Fibroblast of skin of back (primary cell): ENCODE measurements around the gene CCL20. TPM values are rescaled to one million over a fixed set of nuclear protein-coding genes. Genes with fewer than 3 reads are reported as not detected.
A peak's percentile ranks its signal among the peaks of the same experiment; 100 is the strongest.
"Not testable (repeated sequence)": the region's sequence is repeated elsewhere in the genome, so short reads cannot be mapped to it uniquely, and the experiment has no call there.

ENCODE experiments used
- DNase-seq: peaks from one replicate; pipeline ENCODE4 v3.0.0-alpha.2; 2013
- polyA plus RNA-seq, 2 experiments: library from polyadenylated mRNA; unstranded; fragments of 120-200 nt; gene quantifications; one replicate each; pipeline ENCODE4 v1.2.1, GENCODE V29; 2013; ENCODE audit not compliant: insufficient read length in 2 of 2

CCL20 gene
- polyA plus RNA-seq (2013, experiment 1 of 2; ENCODE audit: insufficient read length): not detected
- polyA plus RNA-seq (2013, experiment 2 of 2; ENCODE audit: insufficient read length): not detected

DNA sequence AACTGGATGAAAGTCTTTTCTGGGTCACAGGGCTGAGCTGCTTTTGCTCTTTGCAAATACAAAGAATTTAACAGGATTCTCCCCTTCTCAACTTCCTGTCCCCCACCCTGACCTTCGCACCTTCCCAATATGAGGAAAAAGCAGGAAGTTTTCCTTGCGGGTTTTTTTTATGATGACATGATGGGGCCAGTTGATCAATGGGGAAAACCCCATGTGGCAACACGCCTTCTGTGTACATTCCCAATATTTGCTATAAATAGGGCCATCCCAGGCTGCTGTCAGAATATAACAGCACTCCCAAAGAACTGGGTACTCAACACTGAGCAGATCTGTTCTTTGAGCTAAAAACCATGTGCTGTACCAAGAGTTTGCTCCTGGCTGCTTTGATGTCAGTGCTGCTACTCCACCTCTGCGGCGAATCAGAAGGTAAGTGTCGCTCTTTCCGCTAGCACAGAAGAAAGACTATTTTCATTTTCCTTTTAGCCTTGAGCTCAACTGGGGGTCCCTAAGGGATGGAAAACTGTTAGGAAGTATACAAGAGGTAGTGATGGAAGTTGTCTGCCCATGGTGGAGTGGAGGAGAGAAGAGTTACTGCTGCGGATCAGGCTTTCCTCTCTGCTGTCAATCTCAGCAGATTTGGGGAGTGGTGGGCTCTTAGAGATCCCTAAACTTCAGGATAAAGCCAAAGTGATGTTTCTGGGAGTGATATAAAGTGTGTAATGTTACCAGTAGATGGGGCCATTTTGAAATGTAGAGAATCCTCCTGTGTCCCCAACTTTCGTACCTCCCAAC lies at the start of gene CCL20:
CCL20 (plus strand) TSS at position 281 of the 792 bp plus-strand sequence; CDS start at position 351, 70 bp downstream.
- no peak for DNase-seq

GRCh38 chr2:227765788-227766372 lies 47.8 kb upstream of the CCL20 start:
- no peak for DNase-seq

- peak; percentile 68 for DNase-seq
Measured at GRCh38 chr2:227766373-227766883, 47.2 kb upstream of the CCL20 start.

DNA sequence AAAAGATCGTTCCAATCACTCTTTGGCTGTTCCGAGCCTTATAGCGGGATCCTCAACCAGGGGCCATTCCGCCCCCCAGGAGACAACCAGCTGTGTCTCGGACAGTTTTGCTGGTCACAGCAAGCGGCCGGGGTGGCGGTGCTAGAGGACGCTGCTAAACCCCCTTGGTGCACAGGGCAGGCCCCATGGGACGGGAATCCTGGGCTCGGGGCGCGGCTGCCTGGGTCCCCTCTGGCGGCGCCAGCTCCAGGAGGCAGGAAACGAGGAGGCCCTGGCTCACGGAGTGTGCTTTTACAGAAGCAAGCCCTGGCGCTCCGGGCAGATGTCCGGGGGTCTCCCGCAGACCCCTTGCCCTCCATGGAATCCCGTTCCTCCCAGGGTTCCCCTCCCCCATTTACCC lies 45.8 kb upstream of the CCL20 start:
- DNase-seq: no peak

GRCh38 chr2:227772197-227772661 lies 41.4 kb upstream of the CCL20 start:
- DNase-seq: no peak

DNA sequence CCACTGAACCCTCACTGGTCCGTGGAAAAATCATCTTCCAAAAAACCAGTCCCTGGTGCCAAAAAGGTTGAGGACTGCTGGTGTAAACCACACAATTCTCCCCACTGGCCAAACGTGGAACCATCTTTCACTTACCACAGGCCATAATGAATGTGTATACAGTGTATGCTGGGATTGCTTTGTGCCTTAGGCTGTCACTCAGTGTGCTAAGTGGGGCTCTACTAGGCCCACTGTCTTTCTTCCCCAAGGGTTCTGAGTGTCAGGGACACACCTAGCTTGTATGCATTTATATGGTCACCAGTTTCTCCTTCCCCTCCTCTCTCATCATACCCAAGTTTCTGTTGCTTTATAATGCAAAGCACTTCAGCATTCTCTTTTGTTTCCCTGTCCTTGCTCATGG lies 40.7 kb upstream of the CCL20 start:
- DNase-seq: no peak

- DNase-seq: no peak
Measured at GRCh38 chr2:227774011-227774624, 39.5 kb upstream of the CCL20 start.

DNA sequence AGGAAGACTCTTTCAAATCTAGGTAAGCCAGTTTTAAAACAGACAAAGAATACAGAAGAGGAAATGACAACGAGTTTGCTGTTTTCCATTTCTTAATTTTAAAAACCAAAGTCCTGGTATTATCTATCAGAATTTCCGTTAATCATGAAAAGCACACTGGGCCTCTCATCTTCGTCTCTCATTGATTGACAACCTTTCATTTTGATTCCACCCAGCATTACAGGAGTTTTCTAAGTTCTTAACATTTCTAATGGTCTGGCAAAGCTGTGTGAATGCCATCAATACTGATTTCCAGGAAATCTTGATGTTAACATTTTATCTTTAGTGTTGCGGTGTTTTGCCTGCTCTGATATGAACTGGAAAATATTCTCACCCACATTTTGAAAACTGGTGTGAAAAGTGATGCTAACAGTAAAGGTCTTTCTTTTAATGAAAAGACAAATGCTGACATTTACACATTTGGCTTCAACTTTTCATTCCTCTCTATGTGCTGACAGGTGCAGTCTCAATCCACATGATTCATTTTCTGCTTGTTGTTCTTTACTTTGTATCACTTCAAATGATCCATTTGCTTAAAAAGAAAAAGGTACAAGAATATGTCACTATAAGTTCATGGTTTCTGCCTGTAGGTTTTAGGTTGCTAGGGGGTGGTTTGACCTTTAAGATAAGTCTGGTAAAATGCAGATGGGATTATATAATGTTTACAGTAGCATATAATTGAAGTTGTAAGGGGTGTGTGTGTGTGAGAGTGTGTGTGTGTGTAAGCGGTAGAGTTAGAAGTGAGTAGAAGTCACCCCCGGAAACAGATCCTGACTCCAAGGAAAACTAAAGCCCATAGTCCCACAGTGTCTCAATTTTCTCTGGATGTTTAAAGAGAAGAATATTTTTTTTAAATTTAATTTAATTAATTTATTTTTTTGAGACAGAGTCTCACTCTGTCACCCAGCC lies 38.5 kb upstream of the CCL20 start:
- no peak for DNase-seq

- DNase-seq: no peak
Measured at GRCh38 chr2:227780981-227781615, 32.5 kb upstream of the CCL20 start.

- DNase-seq: no peak
Measured at GRCh38 chr2:227781841-227782240, 31.8 kb upstream of the CCL20 start.

- DNase-seq: no peak
Measured at GRCh38 chr2:227782804-227783203, 30.8 kb upstream of the CCL20 start.

- DNase-seq: no peak
Measured at GRCh38 chr2:227783404-227784138, 30.1 kb upstream of the CCL20 start.

GRCh38 chr2:227785293-227785692 lies 28.3 kb upstream of the CCL20 start:
- no peak for DNase-seq

- DNase-seq: no peak
Measured at GRCh38 chr2:227788561-227789018, 25.1 kb upstream of the CCL20 start.

DNA sequence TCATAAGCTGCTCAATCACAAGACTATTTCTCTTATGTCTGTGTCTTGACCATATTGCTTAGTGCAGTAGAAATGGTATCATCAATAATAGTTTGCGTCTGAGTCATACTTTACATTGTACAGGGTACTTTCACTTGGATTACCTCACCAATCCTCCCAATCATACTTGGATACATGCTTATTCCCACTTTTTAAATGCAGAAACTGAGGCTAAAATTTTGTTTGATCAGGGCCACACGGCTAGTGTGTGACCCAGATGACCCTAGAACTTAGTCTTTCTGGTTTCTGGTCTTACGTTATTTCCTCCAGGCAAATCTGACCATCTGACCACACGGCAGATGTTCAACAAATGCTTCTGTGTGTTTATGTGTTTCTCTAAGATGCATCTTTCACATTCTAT lies 23.8 kb upstream of the CCL20 start:
- DNase-seq: no peak

GRCh38 chr2:227793148-227793712 lies 20.4 kb upstream of the CCL20 start:
- no peak for DNase-seq

DNA sequence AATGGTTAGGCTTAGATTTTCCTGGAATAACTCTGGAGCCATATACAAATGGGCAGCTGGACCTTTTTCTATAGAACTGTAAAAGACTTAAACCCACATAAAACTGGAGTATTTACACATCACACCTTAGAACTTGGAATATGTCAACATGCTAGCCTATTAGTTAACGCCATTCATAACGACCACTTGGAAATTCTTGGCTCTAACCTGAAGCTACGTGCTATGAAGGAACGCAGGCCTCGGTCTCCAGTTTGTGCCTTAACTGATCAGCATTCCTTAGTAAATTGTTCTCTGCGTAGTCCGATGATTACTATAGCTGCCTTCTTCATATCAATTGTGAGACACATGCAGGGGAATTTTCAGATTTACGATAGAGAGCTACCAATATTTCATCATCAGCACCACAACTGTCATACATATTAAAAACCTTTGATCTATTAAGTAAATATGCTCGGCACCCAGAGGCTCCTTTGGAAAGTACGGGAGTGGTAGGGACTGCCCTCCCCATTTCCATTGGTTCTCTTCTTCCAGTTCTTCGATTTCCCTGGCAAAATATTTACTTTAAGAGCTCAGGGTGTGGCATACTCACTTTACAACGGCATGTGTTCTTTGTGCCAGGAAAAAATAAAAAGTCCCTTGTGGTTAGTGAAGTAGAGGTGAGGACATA lies 17.5 kb upstream of the CCL20 start:
- no peak for DNase-seq

GRCh38 chr2:227796768-227797167 lies 16.9 kb upstream of the CCL20 start:
- not testable (repeated sequence) for DNase-seq

GRCh38 chr2:227799202-227799601 lies 14.4 kb upstream of the CCL20 start:
- no peak for DNase-seq

GRCh38 chr2:227802882-227803281 lies 10.8 kb upstream of the CCL20 start:
- no peak for DNase-seq
